Measurements from ENCODE around the gene LCTL.
"Not testable (repeated sequence)": the region's sequence is repeated elsewhere in the genome, so short reads cannot be mapped to it uniquely, and the experiment has no call there.

The LCTL gene

DNA sequence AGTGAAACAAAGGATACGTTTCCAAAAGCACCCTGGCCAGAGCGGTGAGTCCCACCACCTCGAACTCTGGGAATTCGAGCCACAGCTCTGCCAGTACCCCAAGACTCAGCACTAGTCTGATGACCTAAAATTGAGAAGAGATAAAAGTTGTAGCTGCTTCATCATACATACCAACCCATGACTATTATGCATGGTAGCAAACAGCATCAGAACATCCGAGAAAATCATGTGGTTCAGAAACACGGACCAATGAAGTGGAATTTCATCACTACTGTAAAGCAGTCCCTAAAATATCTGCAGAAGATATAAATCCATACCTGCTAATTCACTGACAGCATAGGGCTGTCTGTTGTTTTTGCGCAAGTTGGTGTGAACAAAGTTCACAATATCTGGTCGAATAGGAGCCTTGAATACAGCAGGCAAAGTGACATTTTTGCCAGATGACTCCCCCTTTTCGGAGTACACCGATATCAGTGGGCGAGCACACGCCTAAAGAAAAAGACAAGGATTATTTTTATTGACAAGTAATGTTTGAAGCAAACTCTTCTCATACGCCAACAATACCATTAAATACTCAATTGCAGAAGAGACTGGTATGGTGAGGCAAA lies 62.7 kb downstream of the LCTL start:
- DNase-seq (ENCODE audit: low read depth): not testable (repeated sequence)

- no peak for DNase-seq (ENCODE audit: low read depth)
Measured at GRCh38 chr15:66502491-66502890, 63.3 kb downstream of the LCTL start.

GRCh38 chr15:66500346-66500745 lies 65.5 kb downstream of the LCTL start:
- not testable (repeated sequence) for DNase-seq (ENCODE audit: low read depth)

DNA sequence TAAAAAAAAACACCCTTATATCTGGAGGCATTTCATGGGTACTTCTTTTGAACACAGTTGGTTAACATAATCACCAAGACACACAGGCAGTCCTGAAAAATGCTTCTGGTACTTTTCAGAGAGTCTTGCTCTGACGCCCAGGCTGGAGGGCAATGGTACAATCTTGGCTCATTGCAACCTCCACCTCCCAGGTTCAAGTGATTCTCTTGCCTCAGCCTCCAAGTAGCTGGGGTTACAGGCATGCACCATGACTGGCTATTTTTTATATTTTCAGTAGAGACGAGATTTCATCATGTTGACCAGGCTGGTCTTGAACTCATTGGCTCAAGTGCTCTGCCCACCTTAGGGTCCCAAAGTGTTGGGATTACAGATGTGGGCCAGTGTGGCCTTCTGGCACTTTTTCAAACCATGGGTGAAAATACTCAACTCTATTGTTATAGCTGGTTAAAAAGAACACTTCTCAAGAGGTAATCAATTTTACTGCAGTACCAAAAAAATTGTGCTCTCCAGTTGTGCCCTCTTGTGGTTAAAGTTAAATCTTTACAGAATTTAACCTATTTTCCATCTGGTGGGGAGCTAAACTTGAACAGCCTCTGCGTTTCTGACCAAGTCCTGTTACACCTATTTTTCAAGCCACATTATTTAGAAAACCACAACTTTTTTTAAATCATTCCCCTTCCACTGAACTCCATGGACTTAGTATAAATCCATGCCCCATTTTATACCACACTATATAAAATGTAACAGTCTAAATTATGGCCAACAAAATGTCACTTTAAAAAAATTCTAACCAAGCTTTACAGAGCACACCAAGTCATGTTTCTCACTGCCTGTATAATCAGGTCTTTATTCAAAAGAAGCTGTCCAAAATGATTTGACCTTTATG lies 67.1 kb downstream of the LCTL start:
- DNase-seq (ENCODE audit: low read depth): no peak
